ENCODE results near the gene AHNAK. TPM values are rescaled to one million over a fixed set of nuclear protein-coding genes. Genes with fewer than 3 reads are reported as not detected.

Gene AHNAK
- total RNA-seq, 4 donors from 2014 or later: 571 to 1,016 (median 697) TPM

GRCh38 chr11:62431171-62431901, 115.3 kb downstream of the AHNAK start:
- DNase-seq: no peak
- H3K4me3 ChIP-seq: no peak overlapping the region
- H3K27me3 ChIP-seq: no peaks in the 10 kb centered on the region
- no peaks in the 10 kb centered on the region for H3K36me3 ChIP-seq
- no peaks in the 10 kb centered on the region for H3K9me3 ChIP-seq
- peaks cover 0 to 65% (median 9%) of the 10 kb centered on the region in 4 donors for H3K4me1 ChIP-seq
- TF ChIP-seq POLR2A (IDR thresholded peaks at IDR 0.05): no peak
- no peak for TF ChIP-seq CTCF (IDR thresholded peaks at IDR 0.05)
- H3K27ac ChIP-seq: peak overlapping the region in 2 of 4 donors; percentile 23 to 45

- Histone ChIP-seq H3K4me3 (no peak overlapping the region), H3K4me1 (peaks cover 0 to 63% (median 9%) of the 10 kb centered on the region in 4 donors), H3K27ac (peak overlapping the region in 1 of 4 donors; percentile 45)
These were observed 116.2 kb downstream of the AHNAK start for GRCh38 chr11:62430425-62430824.

GRCh38 chr11:62428871-62429560, 117.6 kb downstream of the AHNAK start:
- H3K9me3 ChIP-seq: no peaks in the 10 kb centered on the region
- TF ChIP-seq CTCF (IDR thresholded peaks at IDR 0.05) (no peak), POLR2A (IDR thresholded peaks at IDR 0.05) (no peak)
- H3K4me3 ChIP-seq: no peak overlapping the region
- DNase-seq: no peak
- H3K27ac ChIP-seq: no peak overlapping the region
- H3K27me3 ChIP-seq: no peaks in the 10 kb centered on the region
- peaks cover 0 to 59% (median 9%) of the 10 kb centered on the region in 4 donors for H3K4me1 ChIP-seq
- H3K36me3 ChIP-seq: no peaks in the 10 kb centered on the region

More at GRCh38 chr11:62430425-62430824, 116.2 kb downstream of the AHNAK start:
- no peaks in the 10 kb centered on the region for H3K9me3 ChIP-seq
- TF ChIP-seq CTCF (IDR thresholded peaks at IDR 0.05): no peak
- no peak for TF ChIP-seq POLR2A (IDR thresholded peaks at IDR 0.05)
- no peaks in the 10 kb centered on the region for H3K36me3 ChIP-seq
- DNase-seq: no peak
- H3K27me3 ChIP-seq: no peaks in the 10 kb centered on the region

- TF ChIP-seq POLR2A (IDR thresholded peaks at IDR 0.05) (no peak), CTCF (IDR thresholded peaks at IDR 0.05) (no peak)
- Histone ChIP-seq H3K36me3 (no peaks in the 10 kb centered on the region), H3K27me3 (no peaks in the 10 kb centered on the region), H3K4me1 (peaks cover 0 to 46% (median 6%) of the 10 kb centered on the region in 4 donors), H3K9me3 (no peaks in the 10 kb centered on the region), H3K4me3 (no peak overlapping the region), H3K27ac (peak overlapping the region; percentile 11 to 67 (median 36))
- no peak for DNase-seq
These were observed 118.9 kb downstream of the AHNAK start for GRCh38 chr11:62427630-62428233.

GRCh38 chr11:62423012-62423411, 123.6 kb downstream of the AHNAK start:
- no peak overlapping the region for H3K27ac ChIP-seq

GRCh38 chr11:62421996-62422395, 124.6 kb downstream of the AHNAK start:
- Histone ChIP-seq H3K36me3 (no peaks in the 10 kb centered on the region), H3K27ac (no peak overlapping the region), H3K9me3 (no peaks in the 10 kb centered on the region), H3K27me3 (no peaks in the 10 kb centered on the region), H3K4me3 (no peak overlapping the region), H3K4me1 (peaks cover 0 to 15% (median 0%) of the 10 kb centered on the region in 4 donors)
- TF ChIP-seq CTCF (IDR thresholded peaks at IDR 0.05) (no peak), POLR2A (IDR thresholded peaks at IDR 0.05) (no peak)
- no peak for DNase-seq

More at GRCh38 chr11:62423012-62423411, 123.6 kb downstream of the AHNAK start:
- no peaks in the 10 kb centered on the region for H3K36me3 ChIP-seq
- no peak for DNase-seq
- TF ChIP-seq POLR2A (IDR thresholded peaks at IDR 0.05): no peak
- no peak overlapping the region for H3K4me3 ChIP-seq
- H3K9me3 ChIP-seq: no peaks in the 10 kb centered on the region
- H3K27me3 ChIP-seq: no peaks in the 10 kb centered on the region
- peaks cover 0 to 19% (median 2%) of the 10 kb centered on the region in 4 donors for H3K4me1 ChIP-seq

All from Peyer's patch (tissue), 4 donors.